Astrocyte of the cerebellum (primary cell): ENCODE measurements around the gene PPP1R3C.

ENCODE experiments used
- DNase-seq: peaks from one replicate; pipeline ENCODE4 v3.0.0-alpha.2; 2011; ENCODE audit warnings: low read depth
- H3K4me3 ChIP-seq: 2 replicates; pipeline ENCODE4 v1.5.1; 2011; ENCODE audit warnings: mild to moderate bottlenecking, low read depth, low read length, moderate library complexity
- CTCF ChIP-seq: IDR thresholded peaks from 2 replicates; pipeline ENCODE4 v1.5.1; 2012; ENCODE audit warnings: low read length, low read depth, moderate library complexity, mild to moderate bottlenecking; ENCODE audit errors: missing control alignments
- in situ Hi-C: cut with HindIII; loops from 2 replicates; pipeline ENCODE4 v1.10.0; 2017; ENCODE audit warnings: low sequenced_read_pairs

Gene PPP1R3C

GRCh38 chr10:91602868-91603568 lies 29.9 kb downstream of the PPP1R3C start:
- DNase-seq: no peak
- TF ChIP-seq CTCF: no peak
- no peak overlapping the region for H3K4me3 ChIP-seq
- in situ Hi-C loops: no loop called here

GRCh38 chr10:91602449-91602848 lies 30.4 kb downstream of the PPP1R3C start:
- no peak for TF ChIP-seq CTCF
- in situ Hi-C loops: no loop called here
- no peak overlapping the region for H3K4me3 ChIP-seq
- DNase-seq: no peak

- in situ Hi-C loops: no loop called here
- H3K4me3 ChIP-seq: no peak overlapping the region
- DNase-seq: no peak
- TF ChIP-seq CTCF: no peak
Observed at GRCh38 chr10:91601212-91601611, 31.7 kb downstream of the PPP1R3C start.

GRCh38 chr10:91598211-91598977 lies 34.5 kb downstream of the PPP1R3C start:
- DNase-seq: no peak
- no peak for TF ChIP-seq CTCF
- no peak overlapping the region for H3K4me3 ChIP-seq
- in situ Hi-C loops: no loop called here

- TF ChIP-seq CTCF: no peak
- in situ Hi-C loops: no loop called here
- no peak for DNase-seq
- no peak overlapping the region for H3K4me3 ChIP-seq
Observed at GRCh38 chr10:91597197-91597881, 35.5 kb downstream of the PPP1R3C start.

GRCh38 chr10:91596825-91597196 lies 36.1 kb downstream of the PPP1R3C start:
- in situ Hi-C loops: no loop called here
- TF ChIP-seq CTCF: no peak
- no peak for DNase-seq
- no peak overlapping the region for H3K4me3 ChIP-seq
